Measurements from ENCODE around the gene RNF14.
A peak's percentile ranks its signal among the peaks of the same experiment; 100 is the strongest.

RNF14 gene

GRCh38 chr5:142012792-142013388 lies 44.0 kb downstream of the RNF14 start, which contains the start of gene GNPDA1:
Gene GNPDA1, minus strand, starts transcription at chr5:142013027. Its CDS starts 992 bp downstream, at chr5:142012035.
- H3K4me1 ChIP-seq (ENCODE audit: insufficient read depth, low read length, poor library complexity, severe bottlenecking): peaks cover 35% of the 10 kb centered on the region
- TF ChIP-seq CTCF (conservative IDR thresholded peaks at IDR 0.05; ENCODE audit: low read length) (no peak), EZH2phosphoT487 (IDR thresholded peaks at IDR 0.05; ENCODE audit: borderline replicate concordance) (no peak)
- H3K4me3 ChIP-seq (ENCODE audit: low read length, poor library complexity, severe bottlenecking): peak within 1 kb of the TSS; percentile 78
- peak within 1 kb of the TSS; percentile 77 for H3K9ac ChIP-seq (ENCODE audit: low read depth, low read length, poor library complexity, severe bottlenecking)
- H3K79me2 ChIP-seq (ENCODE audit: insufficient read depth, low read length): no peaks in the 10 kb centered on the region
- peak within 1 kb of the TSS; percentile 95 for H2AFZ ChIP-seq (ENCODE audit: low read length)
- no peaks in the 10 kb centered on the region for H3K9me2 ChIP-seq (replicated peaks; ENCODE audit: low read depth, low read length)
- H3K36me3 ChIP-seq (ENCODE audit: insufficient read depth, low read length): no peaks in the 10 kb centered on the region
- no peaks in the 10 kb centered on the region for H4K20me1 ChIP-seq (ENCODE audit: insufficient read depth, low read length, poor library complexity, severe bottlenecking)
- no peaks in the 10 kb centered on the region for H3F3A ChIP-seq (ENCODE audit: low read depth)
- H3K4me2 ChIP-seq (ENCODE audit: low read depth, low read length, poor library complexity, severe bottlenecking): peak within 1 kb of the TSS; percentile 94
- no peaks in the 10 kb centered on the region for H3K27me3 ChIP-seq (ENCODE audit: insufficient read depth, low read length, poor library complexity, severe bottlenecking)
- no peaks in the 10 kb centered on the region for H3K9me3 ChIP-seq (ENCODE audit: insufficient read depth, low read depth, low read length)

- TF ChIP-seq EZH2phosphoT487 (IDR thresholded peaks at IDR 0.05; ENCODE audit: borderline replicate concordance) (no peak), CTCF (conservative IDR thresholded peaks at IDR 0.05; ENCODE audit: low read length) (no peak)
- no peak overlapping the region for H3K4me2 ChIP-seq (ENCODE audit: low read depth, low read length, poor library complexity, severe bottlenecking)
- no peaks in the 10 kb centered on the region for H3K79me2 ChIP-seq (ENCODE audit: insufficient read depth, low read length)
- no peaks in the 10 kb centered on the region for H3K9me3 ChIP-seq (ENCODE audit: insufficient read depth, low read depth, low read length)
- H2AFZ ChIP-seq (ENCODE audit: low read length): no peak overlapping the region
- peaks cover 39% of the 10 kb centered on the region for H3K4me1 ChIP-seq (ENCODE audit: insufficient read depth, low read length, poor library complexity, severe bottlenecking)
- H4K20me1 ChIP-seq (ENCODE audit: insufficient read depth, low read length, poor library complexity, severe bottlenecking): no peaks in the 10 kb centered on the region
- no peaks in the 10 kb centered on the region for H3K9me2 ChIP-seq (replicated peaks; ENCODE audit: low read depth, low read length)
- H3K27me3 ChIP-seq (ENCODE audit: insufficient read depth, low read length, poor library complexity, severe bottlenecking): no peaks in the 10 kb centered on the region
- H3F3A ChIP-seq (ENCODE audit: low read depth): no peaks in the 10 kb centered on the region
- H3K36me3 ChIP-seq (ENCODE audit: insufficient read depth, low read length): no peaks in the 10 kb centered on the region
- H3K4me3 ChIP-seq (ENCODE audit: low read length, poor library complexity, severe bottlenecking): no peak overlapping the region
- H3K9ac ChIP-seq (ENCODE audit: low read depth, low read length, poor library complexity, severe bottlenecking): no peak overlapping the region
Observed at GRCh38 chr5:142013734-142014521, 45.0 kb downstream of the RNF14 start.

DNA sequence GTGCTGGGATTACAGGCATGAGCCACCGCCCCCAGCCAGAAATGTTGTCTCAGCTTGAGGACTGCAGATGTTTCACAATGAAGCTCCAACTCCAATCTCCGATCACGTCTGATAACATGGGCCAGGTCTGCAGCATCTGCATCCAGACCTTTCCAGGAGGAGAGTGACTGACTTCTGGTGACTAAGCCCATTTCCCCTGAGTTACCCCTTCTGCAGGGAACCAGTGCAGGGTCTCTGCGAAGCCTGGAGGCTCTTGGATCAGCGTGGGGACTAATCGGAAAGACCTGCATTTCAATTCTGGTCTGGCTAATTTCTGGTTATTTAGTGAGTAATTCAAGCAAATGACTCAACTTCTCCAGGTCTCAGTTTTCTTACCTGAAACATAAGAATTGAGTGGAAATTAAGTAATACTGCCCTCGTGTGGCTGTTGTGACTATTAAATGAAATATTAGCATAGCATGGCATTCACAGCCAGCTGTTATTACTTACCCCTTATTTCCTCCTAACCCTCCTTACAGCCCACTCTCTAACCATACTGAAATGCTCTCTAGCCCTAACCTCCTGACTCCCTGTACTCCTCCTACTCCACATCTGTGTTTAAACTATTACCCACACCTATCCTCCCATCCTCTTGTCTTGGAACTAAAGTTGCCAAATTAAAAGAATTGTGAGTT lies 46.1 kb downstream of the RNF14 start:
- peak overlapping the region; percentile 48 for H3K9ac ChIP-seq (ENCODE audit: low read depth, low read length, poor library complexity, severe bottlenecking)
- peaks cover 39% of the 10 kb centered on the region for H3K4me1 ChIP-seq (ENCODE audit: insufficient read depth, low read length, poor library complexity, severe bottlenecking)
- H3K79me2 ChIP-seq (ENCODE audit: insufficient read depth, low read length): no peaks in the 10 kb centered on the region
- H4K20me1 ChIP-seq (ENCODE audit: insufficient read depth, low read length, poor library complexity, severe bottlenecking): no peaks in the 10 kb centered on the region
- no peaks in the 10 kb centered on the region for H3K9me2 ChIP-seq (replicated peaks; ENCODE audit: low read depth, low read length)
- peak overlapping the region; percentile 71 for H3K4me2 ChIP-seq (ENCODE audit: low read depth, low read length, poor library complexity, severe bottlenecking)
- H3K27me3 ChIP-seq (ENCODE audit: insufficient read depth, low read length, poor library complexity, severe bottlenecking): peaks cover 9% of the 10 kb centered on the region
- H3K9me3 ChIP-seq (ENCODE audit: insufficient read depth, low read depth, low read length): peaks cover under 1% of the 10 kb centered on the region; the same call in 1 of the 2 replicates
- H3K4me3 ChIP-seq (ENCODE audit: low read length, poor library complexity, severe bottlenecking): peak overlapping the region; percentile 52
- TF ChIP-seq CTCF (conservative IDR thresholded peaks at IDR 0.05; ENCODE audit: low read length): peak; percentile 71
- no peak for TF ChIP-seq EZH2phosphoT487 (IDR thresholded peaks at IDR 0.05; ENCODE audit: borderline replicate concordance)
- no peaks in the 10 kb centered on the region for H3K36me3 ChIP-seq (ENCODE audit: insufficient read depth, low read length)
- peak overlapping the region; percentile 60; the same call in 1 of the 2 replicates for H2AFZ ChIP-seq (ENCODE audit: low read length)
- no peaks in the 10 kb centered on the region for H3F3A ChIP-seq (ENCODE audit: low read depth)
